KOPT-K1 (cell line): ENCODE measurements around the gene PC.

Experiments
- H3K27ac ChIP-seq: fragments of 200-600 bp; sonication (generic); 2 replicates; pipeline ENCODE4 v1.5.1; 2016; ENCODE audit warnings: antibody characterized with exemption, mild to moderate bottlenecking, low read depth, low read length; ENCODE audit not compliant: poor library complexity, severe bottlenecking
- H3K36me3 ChIP-seq: fragments of 200-600 bp; sonication (generic); 2 replicates; pipeline ENCODE4 v1.5.1; 2017; ENCODE audit warnings: antibody characterized with exemption, mild to moderate bottlenecking, low read length, moderate library complexity; ENCODE audit not compliant: insufficient read depth
- H3K9me3 ChIP-seq: fragments of 200-600 bp; sonication (generic); 2 replicates; pipeline ENCODE4 v1.5.1; 2017; ENCODE audit warnings: antibody characterized with exemption, low read length, mild to moderate bottlenecking; ENCODE audit not compliant: insufficient read depth, poor library complexity, severe bottlenecking

The PC gene

GRCh38 chr11:66881927-66882452, 76.2 kb downstream of the PC start:
- Histone ChIP-seq H3K27ac (peak overlapping the region; percentile 80), H3K36me3 (no peaks in the 10 kb centered on the region), H3K9me3 (no peaks in the 10 kb centered on the region)

GRCh38 chr11:66881451-66881835, 76.7 kb downstream of the PC start:
- H3K36me3 ChIP-seq = no peaks in the 10 kb centered on the region
- peak overlapping the region; percentile 80 for H3K27ac ChIP-seq
- H3K9me3 ChIP-seq = no peaks in the 10 kb centered on the region

- H3K27ac ChIP-seq = peak overlapping the region; percentile 80
- no peaks in the 10 kb centered on the region for H3K36me3 ChIP-seq
- H3K9me3 ChIP-seq = no peaks in the 10 kb centered on the region
These were observed 77.4 kb downstream of the PC start for GRCh38 chr11:66880496-66881450.

DNA sequence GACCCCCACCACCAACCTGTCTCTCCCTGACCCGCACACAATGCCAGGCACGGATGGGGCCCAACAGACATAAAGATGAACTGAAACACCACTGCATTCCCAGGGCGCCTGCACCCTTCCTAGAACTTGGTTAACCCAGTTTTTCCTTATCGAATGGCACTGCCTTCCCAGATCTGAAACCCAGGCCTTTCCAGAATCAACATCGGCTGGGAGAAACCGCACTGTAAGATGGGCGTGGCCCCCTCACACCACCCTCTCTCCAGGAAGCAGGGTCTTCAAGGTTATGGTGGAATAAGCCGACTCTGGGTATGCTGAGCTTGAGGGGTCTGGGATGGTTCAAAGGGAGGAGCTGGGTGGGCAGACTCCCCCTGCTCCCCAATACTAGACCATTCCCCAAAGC, 78.2 kb downstream of the PC start:
- Histone ChIP-seq H3K27ac (peak overlapping the region; percentile 80), H3K9me3 (no peaks in the 10 kb centered on the region), H3K36me3 (no peaks in the 10 kb centered on the region)

DNA sequence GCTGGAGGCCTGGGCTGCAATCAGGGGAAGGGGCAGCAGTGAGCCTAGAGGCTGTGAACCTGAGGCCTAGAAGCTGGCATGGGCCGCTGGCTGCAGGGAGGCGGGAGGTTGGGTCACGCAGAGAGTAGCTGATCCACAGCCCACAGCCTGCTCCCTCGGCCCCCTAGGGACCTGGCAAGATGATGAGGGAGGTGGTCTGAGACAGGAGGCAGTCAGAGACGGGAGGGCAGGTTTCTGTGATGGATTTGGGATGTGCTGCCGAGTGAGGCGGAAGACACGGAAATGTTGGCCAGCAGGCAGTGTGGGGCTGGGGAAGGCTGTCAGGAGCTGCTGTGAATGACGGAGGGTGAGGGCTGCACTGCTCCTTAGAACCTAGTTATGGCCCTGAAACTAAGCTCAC, 78.6 kb downstream of the PC start:
- Histone ChIP-seq H3K36me3 (no peaks in the 10 kb centered on the region), H3K9me3 (no peaks in the 10 kb centered on the region), H3K27ac (peak overlapping the region; percentile 80)

- Histone ChIP-seq H3K36me3 (no peaks in the 10 kb centered on the region), H3K27ac (peak overlapping the region; percentile 80)
These were observed 79.2 kb downstream of the PC start for GRCh38 chr11:66879000-66879399.

DNA sequence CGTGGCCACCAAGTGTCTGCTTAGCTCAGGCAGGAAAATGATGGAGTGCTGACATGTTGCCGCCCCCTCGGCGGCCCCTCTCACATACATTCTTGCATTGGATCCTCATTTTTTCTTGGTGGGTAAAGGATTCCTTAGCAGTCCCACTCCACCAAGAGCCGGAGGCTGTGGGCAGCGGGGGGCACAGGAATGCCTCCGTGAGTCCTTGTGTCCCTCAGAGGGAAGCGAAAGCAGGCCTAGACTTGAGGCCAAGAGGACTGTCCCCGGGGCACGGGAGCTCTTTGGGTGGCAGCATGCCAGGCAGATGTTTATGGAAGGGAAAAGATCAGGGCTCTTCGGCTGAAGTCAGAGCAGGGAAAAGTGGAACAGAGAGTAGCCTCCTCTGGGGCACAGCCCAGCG, 79.7 kb downstream of the PC start:
- H3K27ac ChIP-seq = no peak overlapping the region
- no peaks in the 10 kb centered on the region for H3K36me3 ChIP-seq
- no peaks in the 10 kb centered on the region for H3K9me3 ChIP-seq

More at GRCh38 chr11:66879000-66879399, 79.2 kb downstream of the PC start:
- H3K9me3 ChIP-seq = no peaks in the 10 kb centered on the region

DNA sequence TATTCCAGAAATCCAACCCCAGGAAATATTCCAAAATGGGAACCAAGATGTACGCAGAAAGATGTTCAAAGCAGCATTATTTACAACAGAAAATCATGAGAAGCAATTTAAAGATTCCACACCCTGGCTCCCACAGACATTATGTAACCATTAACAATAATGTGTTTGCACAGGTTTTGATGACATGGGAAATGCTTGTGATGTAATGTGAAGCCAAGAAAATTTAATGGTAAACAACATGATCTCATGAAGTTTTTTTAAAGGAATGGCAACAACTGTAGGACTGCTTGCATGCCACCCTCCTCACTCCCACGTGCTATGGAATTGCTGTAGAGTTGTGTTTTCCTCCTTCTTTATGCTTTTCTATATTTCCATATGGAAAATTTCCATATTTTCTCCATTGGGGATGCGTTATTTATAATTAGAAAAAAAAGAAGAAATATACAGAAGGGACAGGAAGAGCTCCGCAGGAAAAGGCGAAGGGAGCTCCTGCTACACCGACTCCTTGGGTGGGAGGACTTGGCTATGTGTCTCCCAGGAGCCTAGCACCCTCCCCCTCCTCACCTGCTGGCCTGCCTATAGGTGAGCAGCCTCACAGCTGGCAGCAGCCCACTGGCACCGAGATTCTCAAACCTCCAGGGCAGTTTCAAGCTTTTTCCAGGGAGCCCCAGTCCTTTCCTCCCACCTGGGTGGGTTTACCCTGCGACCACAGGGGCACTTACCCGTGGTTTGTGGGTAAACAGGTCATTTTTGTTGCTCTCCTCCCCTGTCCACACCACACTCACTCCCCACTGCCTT, 80.4 kb downstream of the PC start:
- H3K36me3 ChIP-seq = no peaks in the 10 kb centered on the region
- no peak overlapping the region for H3K27ac ChIP-seq
- H3K9me3 ChIP-seq = no peaks in the 10 kb centered on the region

DNA sequence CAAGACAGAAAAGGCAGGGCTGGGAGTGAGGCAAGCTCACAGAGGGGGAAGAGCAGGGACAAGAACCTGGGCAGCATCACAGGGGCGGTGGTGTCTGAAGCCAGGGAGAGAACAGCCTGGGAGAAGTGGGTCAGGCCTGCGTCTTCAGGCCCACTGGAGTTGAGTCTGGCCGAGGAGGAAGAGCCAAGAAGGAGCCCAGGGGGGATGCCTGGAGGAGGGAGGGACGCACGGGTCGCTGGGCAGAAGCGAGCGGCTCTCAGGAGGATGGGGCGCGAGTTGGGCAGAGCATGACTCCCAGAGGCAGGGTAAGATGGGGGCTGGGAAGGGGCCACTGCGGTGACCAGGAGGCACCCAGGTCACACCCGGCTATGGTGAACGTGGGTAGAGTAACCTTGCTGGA, 82.8 kb downstream of the PC start:
- Histone ChIP-seq H3K27ac (no peak overlapping the region), H3K36me3 (no peaks in the 10 kb centered on the region; the same call in 1 of the 2 replicates), H3K9me3 (no peaks in the 10 kb centered on the region)

DNA sequence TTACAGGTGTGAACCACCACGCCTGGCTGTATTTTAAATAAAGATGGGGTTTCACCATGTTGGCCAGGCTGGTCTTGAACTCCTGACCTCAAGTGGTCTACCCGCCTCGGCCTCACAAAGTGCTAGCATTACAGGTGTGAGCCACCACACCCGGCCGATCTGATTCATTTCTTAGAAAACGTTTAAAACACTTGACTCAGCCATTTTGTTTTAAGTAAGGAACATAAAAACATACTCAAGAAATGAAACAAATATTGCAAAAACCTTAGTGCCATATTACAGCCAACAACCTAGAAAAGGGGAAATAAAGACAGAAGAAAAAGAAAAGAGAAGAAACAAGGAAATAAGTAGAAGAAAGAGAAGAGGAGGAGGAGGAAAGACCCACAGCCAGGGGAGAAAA, 84.0 kb downstream of the PC start:
- Histone ChIP-seq H3K27ac (no peak overlapping the region), H3K9me3 (no peaks in the 10 kb centered on the region), H3K36me3 (no peaks in the 10 kb centered on the region; the same call in 1 of the 2 replicates)

- Histone ChIP-seq H3K9me3 (no peaks in the 10 kb centered on the region), H3K27ac (no peak overlapping the region), H3K36me3 (no peaks in the 10 kb centered on the region; the same call in 1 of the 2 replicates)
These were observed 86.7 kb downstream of the PC start for GRCh38 chr11:66871521-66871901.

DNA sequence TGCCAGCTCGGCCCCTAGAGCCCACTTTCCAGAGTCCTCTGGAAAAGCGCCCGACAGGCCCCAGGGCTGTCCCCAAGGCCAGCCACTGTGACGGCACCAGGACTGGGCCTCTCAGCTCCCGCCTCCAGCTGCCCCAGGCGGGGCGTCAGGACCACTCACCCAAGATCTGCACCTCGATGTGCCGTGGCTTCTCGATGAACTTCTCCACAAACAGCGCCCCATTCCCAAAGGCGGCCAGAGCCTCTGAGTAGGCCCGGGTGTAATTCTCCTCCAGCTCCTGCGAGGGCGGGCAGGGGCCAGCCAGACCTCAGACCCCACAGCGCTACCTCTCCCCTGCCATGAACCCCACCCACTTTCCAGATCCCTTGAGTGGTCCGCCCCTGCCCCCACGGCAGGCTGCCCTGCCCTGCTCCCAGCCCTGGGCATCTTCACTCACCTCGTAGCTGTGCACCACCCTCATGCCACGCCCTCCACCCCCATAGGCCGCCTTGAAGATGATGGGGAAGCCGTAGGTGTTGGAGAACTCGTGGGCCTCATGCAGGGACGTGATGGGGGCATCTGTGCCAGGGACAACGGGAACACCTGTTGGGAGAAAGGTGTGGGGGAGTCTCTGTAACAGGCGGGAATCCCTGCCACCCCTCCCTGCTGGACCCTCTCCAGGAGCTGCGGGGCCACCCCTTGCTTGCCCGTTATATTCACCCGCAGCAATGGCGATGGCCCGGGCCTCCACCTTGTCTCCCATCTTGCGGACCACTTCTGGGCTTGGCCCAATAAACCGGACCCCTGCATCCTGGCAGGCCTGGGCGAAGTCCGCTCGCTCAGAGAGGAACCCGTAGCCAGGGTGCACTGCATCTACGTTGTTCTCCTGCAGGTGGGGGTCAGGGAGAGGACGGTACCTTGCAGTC, 87.3 kb downstream of the PC start:
- Histone ChIP-seq H3K9me3 (no peaks in the 10 kb centered on the region), H3K36me3 (no peaks in the 10 kb centered on the region; the same call in 1 of the 2 replicates)

GRCh38 chr11:66870131-66870530, 88.1 kb downstream of the PC start:
- Histone ChIP-seq H3K27ac (no peak overlapping the region), H3K9me3 (no peaks in the 10 kb centered on the region), H3K36me3 (no peaks in the 10 kb centered on the region; the same call in 1 of the 2 replicates)

More for the DNA sequence above, 87.3 kb downstream of the PC start:
- no peak overlapping the region for H3K27ac ChIP-seq

DNA sequence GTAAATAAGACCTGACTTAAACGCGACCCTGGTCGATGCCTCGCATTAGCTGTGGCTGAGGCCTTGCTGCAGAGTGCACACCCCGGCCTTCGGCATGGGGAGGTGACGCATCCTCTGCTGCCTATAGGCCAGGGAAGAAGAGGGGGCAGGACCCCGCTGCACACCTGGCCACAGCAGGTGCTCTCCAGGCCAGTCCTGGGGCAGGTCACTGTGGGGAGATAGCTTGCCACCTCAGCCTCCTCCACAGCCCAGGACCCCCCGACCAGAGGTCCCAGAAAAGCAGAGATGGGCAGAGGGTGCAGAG, 88.7 kb downstream of the PC start:
- Histone ChIP-seq H3K36me3 (no peaks in the 10 kb centered on the region; the same call in 1 of the 2 replicates), H3K27ac (no peak overlapping the region), H3K9me3 (no peaks in the 10 kb centered on the region)
